Panc1 (cell line): ENCODE results near the gene CDKAL1.

ENCODE experiments used
- CTCF ChIP-seq: fragments of 450-650 bp; IDR thresholded peaks from 2 replicates; pipeline ENCODE4 v1.5.1; 2017; ENCODE audit warnings: mild to moderate bottlenecking
- POLR2AphosphoS5 ChIP-seq: IDR thresholded peaks from 2 replicates; pipeline ENCODE4 v1.6.1; 2012; ENCODE audit warnings: mild to moderate bottlenecking, low read depth, low read length, moderate library complexity

GRCh38 chr6:21257125-21257524 is 722.9 kb downstream of the CDKAL1 start:
- no peak for TF ChIP-seq CTCF
- TF ChIP-seq POLR2AphosphoS5 = no peak
